Liver (tissue), 9 donors: ENCODE measurements around the gene RASA4B. TPM values are rescaled to one million over a fixed set of nuclear protein-coding genes. Genes with fewer than 3 reads are reported as not detected.

Experiments used
- DNase-seq: peaks from one replicate; pipeline ENCODE4 v3.0.0-alpha.2; 2017; ENCODE audit warnings: low spot score
- H3K27ac ChIP-seq, 2 donors: one replicate each; pipeline ENCODE4 v1.7.0; 2013; ENCODE audit warnings: inconsistent platforms in 2 of 2, low read length in 2 of 2, control low read depth in 1 of 2, low read depth in 1 of 2, mild to moderate bottlenecking in 1 of 2
- H3K27me3 ChIP-seq, 4 donors: one replicate each; pipeline versions ENCODE4 v1.6.1 to v1.7.0; 2013; ENCODE audit warnings: low read length in 3 of 4, inconsistent platforms in 1 of 4, mild to moderate bottlenecking in 1 of 4, moderate library complexity in 1 of 4; ENCODE audit not compliant: control insufficient read depth in 4 of 4, insufficient read depth in 4 of 4
- H3K36me3 ChIP-seq, 4 donors: one replicate each; pipeline versions ENCODE4 v1.6.1 to v1.7.0; 2013; ENCODE audit warnings: low read length in 3 of 4, mild to moderate bottlenecking in 3 of 4, low read depth in 1 of 4, moderate library complexity in 1 of 4; ENCODE audit not compliant: control insufficient read depth in 4 of 4, insufficient read depth in 3 of 4
- H3K4me1 ChIP-seq, 4 donors: one replicate each; pipeline versions ENCODE4 v1.6.1 to v1.7.0; 2013; ENCODE audit warnings: low read length in 3 of 4, mild to moderate bottlenecking in 3 of 4, moderate library complexity in 1 of 4; ENCODE audit not compliant: control insufficient read depth in 4 of 4, insufficient read depth in 4 of 4
- H3K4me3 ChIP-seq, 3 donors: one replicate each; pipeline versions ENCODE4 v1.6.1 to v1.7.0; 2013; ENCODE audit warnings: low read length in 3 of 3, control low read depth in 1 of 3, low read depth in 1 of 3, mild to moderate bottlenecking in 1 of 3
- H3K9ac ChIP-seq, 2 donors: one replicate each; pipeline ENCODE4 v1.7.0; 2013; ENCODE audit warnings: low read length in 2 of 2, mild to moderate bottlenecking in 2 of 2, moderate library complexity in 2 of 2, control low read depth in 1 of 2, low read depth in 1 of 2
- H3K9me3 ChIP-seq, 4 donors: one replicate each; pipeline versions ENCODE4 v1.6.1 to v1.7.0; 2013; ENCODE audit warnings: low read length in 3 of 4; ENCODE audit not compliant: control insufficient read depth in 4 of 4
- EGR1 ChIP-seq, 2 donors: IDR thresholded peaks; 2 replicates each; pipeline ENCODE4 v1.6.1; 2016 to 2018; ENCODE audit warnings: antibody characterized with exemption in 2 of 2, low read depth in 2 of 2
- FOXA1 ChIP-seq: IDR thresholded peaks from 2 replicates; pipeline ENCODE4 v1.6.1; 2016; ENCODE audit warnings: antibody characterized with exemption
- FOXA2 ChIP-seq: IDR thresholded peaks from 2 replicates; pipeline ENCODE4 v1.6.1; 2016; ENCODE audit warnings: antibody characterized with exemption
- GABPA ChIP-seq, 2 donors: IDR thresholded peaks in 1 of 2; conservative IDR thresholded peaks in 1 of 2; 2 replicates each; pipeline ENCODE4 v1.6.1; 2016; ENCODE audit warnings: antibody characterized with exemption in 2 of 2, mild to moderate bottlenecking in 1 of 2, moderate library complexity in 1 of 2
- HNF4A ChIP-seq, 2 donors: conservative IDR thresholded peaks; 2 replicates each; pipeline ENCODE4 v1.6.1; 2016; ENCODE audit warnings: antibody characterized with exemption in 2 of 2, mild to moderate bottlenecking in 2 of 2
- HNF4G ChIP-seq: IDR thresholded peaks from 2 replicates; pipeline ENCODE4 v1.6.1; 2016; ENCODE audit warnings: antibody characterized with exemption
- JUND ChIP-seq, 2 donors: IDR thresholded peaks; 2 replicates each; pipeline ENCODE4 v1.6.1; 2016; ENCODE audit warnings: antibody characterized with exemption in 2 of 2
- NR2F2 ChIP-seq: IDR thresholded peaks from 2 replicates; pipeline ENCODE4 v1.6.1; 2016; ENCODE audit warnings: antibody characterized with exemption
- RAD21 ChIP-seq, 2 donors: IDR thresholded peaks; 2 replicates each; pipeline ENCODE4 v1.6.1; 2016; ENCODE audit warnings: antibody characterized with exemption in 2 of 2, mild to moderate bottlenecking in 2 of 2
- RXRA ChIP-seq, 2 donors: IDR thresholded peaks; 2 replicates each; pipeline ENCODE4 v1.6.1; 2017 to 2018; ENCODE audit warnings: antibody characterized with exemption in 2 of 2, mild to moderate bottlenecking in 1 of 2
- SP1 ChIP-seq: IDR thresholded peaks from 2 replicates; pipeline ENCODE4 v1.6.1; 2018; ENCODE audit warnings: antibody characterized with exemption, mild to moderate bottlenecking
- TAF1 ChIP-seq: conservative IDR thresholded peaks from 2 replicates; pipeline ENCODE4 v1.6.1; 2016; ENCODE audit warnings: antibody characterized with exemption, mild to moderate bottlenecking
- YY1 ChIP-seq: IDR thresholded peaks from 2 replicates; pipeline ENCODE4 v1.6.1; 2016; ENCODE audit warnings: antibody characterized with exemption, mild to moderate bottlenecking
- WGBS: extraction: QIAGEN DNeasy Blood & Tissue Kit; methylation state at CpG from one replicate; pipeline ENCODE4 v1.1.7; 2013; 5-methylcytosine and 5-hydroxymethylcytosine counted together
- polyA plus RNA-seq, 2 donors: library from polyadenylated mRNA; stranded (reverse) in 1 of 2; unstranded in 1 of 2; fragments of 200-250 nt in 1 of 2; fragments of >200 nt in 1 of 2; fragmentation: Nextera tagmentation in 1 of 2; extraction: Ambion mirVana in 1 of 2; gene quantifications; one replicate each; pipeline versions ENCODE4 v1.2.1 to v1.2.3, GENCODE V29; 2013 to 2015
- total RNA-seq, 2 donors: library from RNA; depleted of rRNA; stranded (reverse); fragments of >200 nt; gene quantifications; one replicate each; pipeline ENCODE4 v1.2.3, GENCODE V29; 2014
- TF ChIP-seq, protein P1 (sequence below): IDR thresholded peaks from 2 replicates; pipeline ENCODE4 v1.6.1; 2016; ENCODE audit warnings: antibody characterized with exemption
- TF ChIP-seq, protein P2 (sequence below): IDR thresholded peaks from 2 replicates; pipeline ENCODE4 v1.6.1; 2016; ENCODE audit warnings: antibody characterized with exemption, mild to moderate bottlenecking
- TF ChIP-seq, protein P3 (sequence below): fragments of 150-350 bp; IDR thresholded peaks from 2 replicates; pipeline ENCODE4 v1.5.1; 2017; ENCODE audit warnings: improper control_type of control experiment, low read depth, low read length; ENCODE audit not compliant: missing input control
- TF ChIP-seq, protein P4 (sequence below): IDR thresholded peaks from 2 replicates; pipeline ENCODE4 v1.6.1; 2016; ENCODE audit warnings: antibody characterized with exemption
- TF ChIP-seq, protein P5 (sequence below): IDR thresholded peaks from 2 replicates; pipeline ENCODE4 v1.6.1; 2016; ENCODE audit warnings: antibody characterized with exemption
- donor health status: healthy.
- donor health status: healthy.
- donor health status: healthy.
- donor health status: healthy.
- donor health status: healthy.

The RASA4B gene
- total and polyA plus RNA-seq, 4 donors = 0.62 to 4.8 (median 0.74) TPM

DNA sequence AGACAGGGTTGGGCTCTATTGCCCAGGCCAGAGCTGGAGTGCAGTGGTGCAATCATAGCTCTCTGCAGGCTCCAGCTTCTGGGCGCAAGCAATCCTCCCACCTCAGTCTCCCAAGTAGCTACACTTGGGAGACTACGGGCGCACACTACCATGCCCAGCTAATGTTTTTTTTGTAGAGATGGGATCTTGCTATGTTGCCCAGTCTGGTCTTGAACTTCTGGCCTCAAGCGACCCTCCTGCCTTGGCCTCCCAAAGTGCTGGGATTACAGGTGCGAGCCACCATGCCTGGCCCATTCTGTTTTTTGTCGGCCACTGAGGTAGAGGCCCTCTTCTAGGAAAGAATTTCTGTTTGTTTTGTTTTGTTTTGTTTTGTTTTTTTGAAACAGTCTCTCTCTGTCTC is 65.1 kb downstream of the RASA4B start:
- 92% methylated on average over 6 of the region's 6 CpGs for WGBS

More for the DNA sequence above, 65.1 kb downstream of the RASA4B start:
- no peak for DNase-seq
- no peak for TF ChIP-seq EGR1 (IDR thresholded peaks at IDR 0.05; ENCODE audit: low read depth in 2 of 2)
- no peak for TF ChIP-seq HNF4G
- TF ChIP-seq FOXA1 = no peak
- TF ChIP-seq YY1 = no peak
- TF ChIP-seq, protein P1, sequence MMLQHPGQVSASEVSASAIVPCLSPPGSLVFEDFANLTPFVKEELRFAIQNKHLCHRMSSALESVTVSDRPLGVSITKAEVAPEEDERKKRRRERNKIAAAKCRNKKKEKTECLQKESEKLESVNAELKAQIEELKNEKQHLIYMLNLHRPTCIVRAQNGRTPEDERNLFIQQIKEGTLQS = no peak
- no peak for TF ChIP-seq GABPA (IDR thresholded peaks at IDR 0.05 in 1 of 2, conservative IDR thresholded peaks at IDR 0.05 in 1 of 2)
- no peak for TF ChIP-seq HNF4A (conservative IDR thresholded peaks at IDR 0.05)
- no peak for TF ChIP-seq SP1
- no peak for TF ChIP-seq JUND (IDR thresholded peaks at IDR 0.05)
- no peak for TF ChIP-seq RXRA (IDR thresholded peaks at IDR 0.05)
- TF ChIP-seq, protein P2, sequence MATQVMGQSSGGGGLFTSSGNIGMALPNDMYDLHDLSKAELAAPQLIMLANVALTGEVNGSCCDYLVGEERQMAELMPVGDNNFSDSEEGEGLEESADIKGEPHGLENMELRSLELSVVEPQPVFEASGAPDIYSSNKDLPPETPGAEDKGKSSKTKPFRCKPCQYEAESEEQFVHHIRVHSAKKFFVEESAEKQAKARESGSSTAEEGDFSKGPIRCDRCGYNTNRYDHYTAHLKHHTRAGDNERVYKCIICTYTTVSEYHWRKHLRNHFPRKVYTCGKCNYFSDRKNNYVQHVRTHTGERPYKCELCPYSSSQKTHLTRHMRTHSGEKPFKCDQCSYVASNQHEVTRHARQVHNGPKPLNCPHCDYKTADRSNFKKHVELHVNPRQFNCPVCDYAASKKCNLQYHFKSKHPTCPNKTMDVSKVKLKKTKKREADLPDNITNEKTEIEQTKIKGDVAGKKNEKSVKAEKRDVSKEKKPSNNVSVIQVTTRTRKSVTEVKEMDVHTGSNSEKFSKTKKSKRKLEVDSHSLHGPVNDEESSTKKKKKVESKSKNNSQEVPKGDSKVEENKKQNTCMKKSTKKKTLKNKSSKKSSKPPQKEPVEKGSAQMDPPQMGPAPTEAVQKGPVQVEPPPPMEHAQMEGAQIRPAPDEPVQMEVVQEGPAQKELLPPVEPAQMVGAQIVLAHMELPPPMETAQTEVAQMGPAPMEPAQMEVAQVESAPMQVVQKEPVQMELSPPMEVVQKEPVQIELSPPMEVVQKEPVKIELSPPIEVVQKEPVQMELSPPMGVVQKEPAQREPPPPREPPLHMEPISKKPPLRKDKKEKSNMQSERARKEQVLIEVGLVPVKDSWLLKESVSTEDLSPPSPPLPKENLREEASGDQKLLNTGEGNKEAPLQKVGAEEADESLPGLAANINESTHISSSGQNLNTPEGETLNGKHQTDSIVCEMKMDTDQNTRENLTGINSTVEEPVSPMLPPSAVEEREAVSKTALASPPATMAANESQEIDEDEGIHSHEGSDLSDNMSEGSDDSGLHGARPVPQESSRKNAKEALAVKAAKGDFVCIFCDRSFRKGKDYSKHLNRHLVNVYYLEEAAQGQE = no peak
- no peak for TF ChIP-seq FOXA2
- TF ChIP-seq, protein P3, sequence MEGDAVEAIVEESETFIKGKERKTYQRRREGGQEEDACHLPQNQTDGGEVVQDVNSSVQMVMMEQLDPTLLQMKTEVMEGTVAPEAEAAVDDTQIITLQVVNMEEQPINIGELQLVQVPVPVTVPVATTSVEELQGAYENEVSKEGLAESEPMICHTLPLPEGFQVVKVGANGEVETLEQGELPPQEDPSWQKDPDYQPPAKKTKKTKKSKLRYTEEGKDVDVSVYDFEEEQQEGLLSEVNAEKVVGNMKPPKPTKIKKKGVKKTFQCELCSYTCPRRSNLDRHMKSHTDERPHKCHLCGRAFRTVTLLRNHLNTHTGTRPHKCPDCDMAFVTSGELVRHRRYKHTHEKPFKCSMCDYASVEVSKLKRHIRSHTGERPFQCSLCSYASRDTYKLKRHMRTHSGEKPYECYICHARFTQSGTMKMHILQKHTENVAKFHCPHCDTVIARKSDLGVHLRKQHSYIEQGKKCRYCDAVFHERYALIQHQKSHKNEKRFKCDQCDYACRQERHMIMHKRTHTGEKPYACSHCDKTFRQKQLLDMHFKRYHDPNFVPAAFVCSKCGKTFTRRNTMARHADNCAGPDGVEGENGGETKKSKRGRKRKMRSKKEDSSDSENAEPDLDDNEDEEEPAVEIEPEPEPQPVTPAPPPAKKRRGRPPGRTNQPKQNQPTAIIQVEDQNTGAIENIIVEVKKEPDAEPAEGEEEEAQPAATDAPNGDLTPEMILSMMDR = no peak
- no peak for TF ChIP-seq RAD21 (IDR thresholded peaks at IDR 0.05)
- TF ChIP-seq NR2F2 = no peak
- TF ChIP-seq, protein P4, sequence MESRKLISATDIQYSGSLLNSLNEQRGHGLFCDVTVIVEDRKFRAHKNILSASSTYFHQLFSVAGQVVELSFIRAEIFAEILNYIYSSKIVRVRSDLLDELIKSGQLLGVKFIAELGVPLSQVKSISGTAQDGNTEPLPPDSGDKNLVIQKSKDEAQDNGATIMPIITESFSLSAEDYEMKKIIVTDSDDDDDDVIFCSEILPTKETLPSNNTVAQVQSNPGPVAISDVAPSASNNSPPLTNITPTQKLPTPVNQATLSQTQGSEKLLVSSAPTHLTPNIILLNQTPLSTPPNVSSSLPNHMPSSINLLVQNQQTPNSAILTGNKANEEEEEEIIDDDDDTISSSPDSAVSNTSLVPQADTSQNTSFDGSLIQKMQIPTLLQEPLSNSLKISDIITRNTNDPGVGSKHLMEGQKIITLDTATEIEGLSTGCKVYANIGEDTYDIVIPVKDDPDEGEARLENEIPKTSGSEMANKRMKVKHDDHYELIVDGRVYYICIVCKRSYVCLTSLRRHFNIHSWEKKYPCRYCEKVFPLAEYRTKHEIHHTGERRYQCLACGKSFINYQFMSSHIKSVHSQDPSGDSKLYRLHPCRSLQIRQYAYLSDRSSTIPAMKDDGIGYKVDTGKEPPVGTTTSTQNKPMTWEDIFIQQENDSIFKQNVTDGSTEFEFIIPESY = no peak
- TF ChIP-seq TAF1 = no peak
- TF ChIP-seq, protein P5, sequence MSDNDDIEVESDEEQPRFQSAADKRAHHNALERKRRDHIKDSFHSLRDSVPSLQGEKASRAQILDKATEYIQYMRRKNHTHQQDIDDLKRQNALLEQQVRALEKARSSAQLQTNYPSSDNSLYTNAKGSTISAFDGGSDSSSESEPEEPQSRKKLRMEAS = no peak
- peaks cover 2 to 18% (median 5%) of the 10 kb centered on the region in 4 donors for H3K36me3 ChIP-seq
- no peaks in the 10 kb centered on the region for H3K27me3 ChIP-seq
- no peak overlapping the region for H3K9ac ChIP-seq
- H3K27ac ChIP-seq = no peak overlapping the region
- H3K9me3 ChIP-seq = no peaks in the 10 kb centered on the region
- H3K4me1 ChIP-seq = no peaks in the 10 kb centered on the region
- no peak overlapping the region for H3K4me3 ChIP-seq
